Breast epithelium (tissue), 3 donors: Measurements from ENCODE around the gene KCNA2.

Experiments used
- POLR2A ChIP-seq: fragments of 450-650 bp; IDR thresholded peaks from one replicate; pipeline ENCODE4 v1.6.1; 2016; ENCODE audit warnings: antibody characterized with exemption, mild to moderate bottlenecking, moderate library complexity
- POLR2AphosphoS5 ChIP-seq, 3 donors: sonication (generic); formaldehyde crosslinking; IDR thresholded peaks; one replicate each; pipeline ENCODE4 v1.6.1; 2017; ENCODE audit warnings: antibody characterized with exemption in 3 of 3
- TF ChIP-seq, protein P1 (sequence below), 3 donors: fragments of 450-650 bp; IDR thresholded peaks; one replicate each; pipeline ENCODE4 v1.5.1; 2016 to 2017; ENCODE audit warnings: antibody characterized with exemption in 3 of 3, mild to moderate bottlenecking in 3 of 3, moderate library complexity in 3 of 3

DNA sequence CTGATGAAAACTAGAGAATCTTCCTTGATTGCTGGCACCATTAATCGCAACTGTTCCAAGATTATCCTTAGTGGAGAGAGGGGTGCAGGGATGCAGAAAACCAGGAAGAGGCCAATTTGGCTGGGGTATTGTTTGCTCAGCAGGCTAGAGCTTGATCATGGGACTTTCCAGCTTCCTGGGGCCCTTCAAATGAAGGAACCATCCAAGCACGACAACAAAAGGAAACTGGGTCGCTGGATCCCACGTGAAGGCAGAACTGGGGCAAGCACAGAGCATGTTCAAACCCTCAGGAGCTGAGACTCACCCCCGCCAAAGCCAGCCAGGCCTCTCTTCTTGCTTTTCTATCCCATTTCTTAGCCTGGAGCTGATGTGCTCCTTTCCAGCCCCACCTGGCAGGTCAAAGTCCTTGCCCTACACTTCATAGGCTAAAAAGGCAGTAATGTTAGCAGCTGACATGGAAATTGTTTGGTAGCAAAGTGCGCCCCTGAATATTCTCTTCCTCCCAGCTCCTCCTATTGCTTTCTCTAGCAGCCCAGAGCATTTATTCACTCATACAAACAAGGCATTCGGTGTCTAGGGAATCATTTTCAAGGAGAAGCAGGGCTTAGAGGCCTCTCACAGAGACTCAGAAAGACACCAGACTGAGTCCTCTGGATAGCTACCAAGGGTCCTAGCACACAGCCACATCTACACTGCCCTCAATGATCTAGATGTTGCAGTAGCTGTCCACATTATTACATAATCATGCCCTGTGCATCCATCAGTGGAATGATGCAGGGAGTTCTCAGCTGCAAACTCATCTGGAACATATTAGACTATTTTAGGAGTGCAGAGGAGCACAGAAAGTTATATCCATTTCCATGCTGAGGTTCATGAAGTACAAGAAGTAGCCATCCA, 11.5 kb downstream of the KCNA2 start:
- TF ChIP-seq, protein P1, sequence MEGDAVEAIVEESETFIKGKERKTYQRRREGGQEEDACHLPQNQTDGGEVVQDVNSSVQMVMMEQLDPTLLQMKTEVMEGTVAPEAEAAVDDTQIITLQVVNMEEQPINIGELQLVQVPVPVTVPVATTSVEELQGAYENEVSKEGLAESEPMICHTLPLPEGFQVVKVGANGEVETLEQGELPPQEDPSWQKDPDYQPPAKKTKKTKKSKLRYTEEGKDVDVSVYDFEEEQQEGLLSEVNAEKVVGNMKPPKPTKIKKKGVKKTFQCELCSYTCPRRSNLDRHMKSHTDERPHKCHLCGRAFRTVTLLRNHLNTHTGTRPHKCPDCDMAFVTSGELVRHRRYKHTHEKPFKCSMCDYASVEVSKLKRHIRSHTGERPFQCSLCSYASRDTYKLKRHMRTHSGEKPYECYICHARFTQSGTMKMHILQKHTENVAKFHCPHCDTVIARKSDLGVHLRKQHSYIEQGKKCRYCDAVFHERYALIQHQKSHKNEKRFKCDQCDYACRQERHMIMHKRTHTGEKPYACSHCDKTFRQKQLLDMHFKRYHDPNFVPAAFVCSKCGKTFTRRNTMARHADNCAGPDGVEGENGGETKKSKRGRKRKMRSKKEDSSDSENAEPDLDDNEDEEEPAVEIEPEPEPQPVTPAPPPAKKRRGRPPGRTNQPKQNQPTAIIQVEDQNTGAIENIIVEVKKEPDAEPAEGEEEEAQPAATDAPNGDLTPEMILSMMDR (IDR thresholded peaks at IDR 0.05) = no peak
- TF ChIP-seq POLR2AphosphoS5 (IDR thresholded peaks at IDR 0.05) = no peak
- no peak for TF ChIP-seq POLR2A
